H1 (cell line): ENCODE measurements around the gene ADGRV1. TPM values are rescaled to one million over a fixed set of nuclear protein-coding genes. Genes with fewer than 3 reads are reported as not detected.

Source experiments
- CTCF ChIA-PET: fragments of 300-600 bp; sonication (Branson Sonifier 250); formaldehyde crosslinking; loops from one replicate; lab custom pipeline; 2021; ENCODE audit not compliant: partially characterized antibody; lab: Charles Lee
- POLR2A ChIA-PET: fragments of 300-600 bp; sonication (Branson Sonifier 250); formaldehyde crosslinking; loops from one replicate; lab custom pipeline; 2021; ENCODE audit warnings: inconsistent platforms; ENCODE audit not compliant: partially characterized antibody; lab: Charles Lee
- DNase-seq, 2 experiments: peaks; one replicate each; pipeline versions ENCODE4 v3.0.0 to v3.0.0-alpha.2; 2010 to 2022; ENCODE audit warnings: low spot score in 2 of 2, low read depth in 1 of 2, mixed read lengths in 1 of 2
- FAIRE-seq: peaks from 2 replicates; lab custom pipeline; 2011; peaks lifted over from hg19 to GRCh38; lab: Jason Lieb, UNC
- H2AFZ ChIP-seq: 2 replicates; pipeline ENCODE4 v1.8.1; 2012; ENCODE audit warnings: low read length, inconsistent platforms
- H2AK5ac ChIP-seq: 2 replicates; pipeline ENCODE4 v1.6.1; 2013; ENCODE audit warnings: low read depth, low read length
- H2BK120ac ChIP-seq: replicated peaks from 2 replicates; pipeline ENCODE3; 2013; ENCODE audit warnings: low read depth, low read length, inconsistent platforms
- H2BK12ac ChIP-seq: 2 replicates; pipeline ENCODE4 v1.6.1; 2013; ENCODE audit warnings: low read depth, low read length
- H2BK15ac ChIP-seq: 2 replicates; pipeline ENCODE4 v1.6.1; 2013; ENCODE audit warnings: low read length
- H2BK20ac ChIP-seq: 2 replicates; pipeline ENCODE4 v1.6.1; 2013; ENCODE audit warnings: low read length
- H2BK5ac ChIP-seq: 2 replicates; pipeline ENCODE4 v1.6.1; 2013; ENCODE audit warnings: low read depth, low read length
- H3K14ac ChIP-seq: 2 replicates; pipeline ENCODE4 v1.6.1; 2013; ENCODE audit warnings: inconsistent platforms; ENCODE audit not compliant: insufficient read length
- H3K18ac ChIP-seq: 2 replicates; pipeline ENCODE4 v1.6.1; 2013; ENCODE audit warnings: low read length; ENCODE audit errors: extremely low read depth
- H3K23ac ChIP-seq: 2 replicates; pipeline ENCODE4 v1.6.1; 2013; ENCODE audit warnings: inconsistent platforms; ENCODE audit not compliant: insufficient read length
- H3K23me2 ChIP-seq: 2 replicates; pipeline ENCODE4 v1.6.1; 2013; ENCODE audit warnings: low read depth, low read length
- H3K27ac ChIP-seq: 2 replicates; pipeline ENCODE4 v1.6.1; 2011; ENCODE audit warnings: low read depth, low read length, inconsistent platforms
- H3K27me3 ChIP-seq, 4 experiments: replicated peaks in 1 of 4; 1 replicate in 1 of 4; 2 replicates in 3 of 4; pipeline versions ENCODE4 v1.6.1 to v1.8.1; 2011 to 2013; ENCODE audit warnings: low read length in 3 of 4, mild to moderate bottlenecking in 3 of 4, inconsistent platforms in 2 of 4, mixed read lengths in 2 of 4, moderate library complexity in 1 of 4; ENCODE audit not compliant: control insufficient read depth in 3 of 4, insufficient read depth in 3 of 4; ENCODE audit errors: extremely low read depth in 1 of 4
- H3K36me3 ChIP-seq, 4 experiments: 2 replicates each; pipeline versions ENCODE4 v1.6.1 to v1.8.1; 2011 to 2013; ENCODE audit warnings: mild to moderate bottlenecking in 4 of 4, low read length in 3 of 4, moderate library complexity in 2 of 4, control low read depth in 1 of 4, inconsistent platforms in 1 of 4; ENCODE audit not compliant: insufficient read depth in 4 of 4, control insufficient read depth in 2 of 4
- H3K4ac ChIP-seq: replicated peaks from 2 replicates; pipeline ENCODE3; 2013; ENCODE audit warnings: low read length, low read depth, mixed read lengths, inconsistent platforms; ENCODE audit not compliant: insufficient read length
- H3K4me1 ChIP-seq, 4 experiments: replicated peaks in 1 of 4; 1 replicate in 1 of 4; 2 replicates in 3 of 4; pipeline versions ENCODE4 v1.6.1 to v1.8.1; 2011 to 2013; ENCODE audit warnings: low read length in 3 of 4, inconsistent platforms in 2 of 4, mixed read lengths in 1 of 4; ENCODE audit not compliant: insufficient read depth in 4 of 4, control insufficient read depth in 3 of 4
- H3K4me2 ChIP-seq, 2 experiments: 2 replicates each; pipeline versions ENCODE4 v1.6.1 to v1.8.1; 2011 to 2013; ENCODE audit warnings: low read depth in 2 of 2, low read length in 2 of 2, control low read depth in 1 of 2, inconsistent platforms in 1 of 2, mild to moderate bottlenecking in 1 of 2; ENCODE audit not compliant: insufficient read depth in 1 of 2
- H3K4me3 ChIP-seq, 4 experiments: fragments of 200-600, 300-600 bp in 1 of 4; sonication (generic), shearing (Covaris generic), sonication (Bioruptor Twin) in 1 of 4; 2 replicates each; pipeline versions ENCODE4 v1.5.1 to v1.8.1; 2011 to 2016; ENCODE audit warnings: low read length in 4 of 4, low read depth in 3 of 4, control low read depth in 2 of 4, inconsistent platforms in 2 of 4, mild to moderate bottlenecking in 2 of 4, mixed read lengths in 1 of 4, moderate library complexity in 1 of 4; ENCODE audit not compliant: insufficient read depth in 2 of 4; ENCODE audit errors: extremely low read depth in 1 of 4
- H3K56ac ChIP-seq: replicated peaks from 2 replicates; pipeline ENCODE3; 2013; ENCODE audit warnings: low read depth, mild to moderate bottlenecking, mixed read lengths, low read length, inconsistent platforms; ENCODE audit not compliant: insufficient read length
- H3K79me1 ChIP-seq: 2 replicates; pipeline ENCODE4 v1.6.1; 2013; ENCODE audit warnings: low read depth, low read length, control low read depth
- H3K79me2 ChIP-seq, 2 experiments: 2 replicates each; pipeline versions ENCODE4 v1.6.1 to v1.8.1; 2012 to 2013; ENCODE audit warnings: low read length in 2 of 2, mild to moderate bottlenecking in 2 of 2, inconsistent platforms in 1 of 2; ENCODE audit not compliant: insufficient read depth in 2 of 2, control insufficient read depth in 1 of 2
- H3K9ac ChIP-seq, 4 experiments: replicated peaks in 1 of 4; 1 replicate in 1 of 4; 2 replicates in 3 of 4; pipeline versions ENCODE4 v1.6.1 to v1.8.1; 2011 to 2013; ENCODE audit warnings: low read depth in 3 of 4, low read length in 3 of 4, control low read depth in 2 of 4, mild to moderate bottlenecking in 2 of 4, moderate library complexity in 2 of 4, inconsistent platforms in 1 of 4; ENCODE audit errors: extremely low read depth in 1 of 4
- H3K9me3 ChIP-seq, 2 experiments: 2 replicates each; pipeline versions ENCODE4 v1.6.1 to v1.8.1; 2012 to 2013; ENCODE audit warnings: mild to moderate bottlenecking in 2 of 2, moderate library complexity in 2 of 2, control low read depth in 1 of 2, inconsistent platforms in 1 of 2, low read depth in 1 of 2, low read length in 1 of 2, mixed read lengths in 1 of 2; ENCODE audit not compliant: insufficient read depth in 2 of 2
- H4K20me1 ChIP-seq, 2 experiments: replicated peaks in 1 of 2; 2 replicates each; pipeline versions ENCODE3 to v1.8.1; 2011 to 2013; ENCODE audit warnings: inconsistent platforms in 2 of 2, low read length in 2 of 2, mild to moderate bottlenecking in 1 of 2; ENCODE audit not compliant: insufficient read depth in 2 of 2, control insufficient read depth in 1 of 2
- H4K5ac ChIP-seq: 2 replicates; pipeline ENCODE4 v1.6.1; 2013; ENCODE audit warnings: low read length, low read depth, mixed read lengths, inconsistent platforms; ENCODE audit not compliant: insufficient read length
- H4K8ac ChIP-seq: 2 replicates; pipeline ENCODE4 v1.8.0; 2013; ENCODE audit warnings: mild to moderate bottlenecking, moderate library complexity, low read length, inconsistent platforms; ENCODE audit not compliant: insufficient read depth; ENCODE audit errors: extremely low read depth
- H4K91ac ChIP-seq: replicated peaks from 2 replicates; pipeline ENCODE3; 2013; ENCODE audit warnings: low read length, mixed read lengths, inconsistent platforms; ENCODE audit not compliant: insufficient read length
- BACH1 ChIP-seq: IDR thresholded peaks from 2 replicates; pipeline ENCODE4 v1.6.1; 2012; ENCODE audit warnings: low read length, improper control_type of control experiment
- CBX5 ChIP-seq: fragments of 300-800, 300-1000 bp; sonication (generic); IDR thresholded peaks from 2 replicates; pipeline ENCODE4 v1.7.1; 2016; ENCODE audit warnings: antibody characterized with exemption, low read length, low read depth
- RXRA ChIP-seq: IDR thresholded peaks from 2 replicates; pipeline ENCODE4 v1.6.1; 2011; ENCODE audit warnings: low read depth, mild to moderate bottlenecking, low read length, moderate library complexity; ENCODE audit not compliant: insufficient read depth
- WGBS, 2 experiments: shearing (Covaris generic) in 1 of 2; methylation state at CpG; one replicate each; pipeline versions ENCODE4 v1.1.6 to v1.1.7; 2013 to 2015; ENCODE audit warnings: low lambda C conversion rate in 2 of 2, mixed read lengths in 2 of 2, inconsistent platforms in 1 of 2, low coverage in 1 of 2, missing lambda C conversion rate in 1 of 2; ENCODE audit not compliant: insufficient replicate concordance in 2 of 2, insufficient coverage in 1 of 2, insufficient read length in 1 of 2; ENCODE audit errors: extremely low coverage in 1 of 2, missing lambda C conversion rate in 1 of 2; 5-methylcytosine and 5-hydroxymethylcytosine counted together
- polyA plus RNA-seq, 7 experiments: library from polyadenylated mRNA; depleted of rRNA in 3 of 7; stranded (reverse) in 5 of 7; unstranded in 2 of 7; fragments of >200 nt in 5 of 7; fragments of 200-250 nt in 2 of 7; gene quantifications; 1 replicate in 5 of 7; 2 replicates in 1 of 7; 4 replicates in 1 of 7; pipeline versions ENCODE4 v1.2.1 to v1.2.3, GENCODE V29; 2011 to 2013; ENCODE audit warnings: missing spikeins in 2 of 7, mixed read lengths in 2 of 7
- total RNA-seq: library from RNA; stranded (reverse); fragmentation: NEBNext Ultra II Directional; extraction: Animal tissue kit (Norgen Biotek cat#: 25700); gene quantifications from 2 replicates; pipeline ENCODE4 v1.2.1, GENCODE V29; 2021

The ADGRV1 gene
- total and polyA plus RNA-seq, 2 of the 8 experiments (the other 6 are each of a cell fraction or from before 2014, with no cell fraction given): 53.1 to 62.2 TPM

GRCh38 chr5:91175708-91176107, 617.1 kb downstream of the ADGRV1 start:
- no peak overlapping the region for H2AFZ ChIP-seq
- H3K23me2 ChIP-seq: no peaks in the 10 kb centered on the region
- H4K20me1 ChIP-seq: no peaks in the 10 kb centered on the region
- no peak overlapping the region for H2BK5ac ChIP-seq
- no peak overlapping the region for H3K56ac ChIP-seq
- no peak overlapping the region for H2BK120ac ChIP-seq
- H4K5ac ChIP-seq: no peak overlapping the region
- H3K14ac ChIP-seq: no peak overlapping the region
- no peak overlapping the region for H2BK20ac ChIP-seq
- no peaks in the 10 kb centered on the region for H3K27me3 ChIP-seq
- no peaks in the 10 kb centered on the region for H3K79me2 ChIP-seq
- TF ChIP-seq BACH1 (no peak), RXRA (no peak), CBX5 (no peak)
- no peak overlapping the region for H3K27ac ChIP-seq
- no peak overlapping the region for H3K4ac ChIP-seq
- no peaks in the 10 kb centered on the region for H3K79me1 ChIP-seq
- 84% methylated on average over 3 of the region's 3 CpGs; no CpG with 5 or more reads in 1 of the 2 experiments for WGBS, 2 experiments
- ChIA-PET POLR2A (no interaction called here), CTCF (no interaction called here)
- H3K9ac ChIP-seq: no peak overlapping the region
- no peak overlapping the region for H2BK15ac ChIP-seq
- H3K18ac ChIP-seq: no peak overlapping the region
- no peak overlapping the region for H2BK12ac ChIP-seq
- no peak overlapping the region for H2AK5ac ChIP-seq
- no peak for FAIRE-seq
- no peak overlapping the region for H4K91ac ChIP-seq
- no peak overlapping the region for H4K8ac ChIP-seq
- H3K4me3 ChIP-seq: no peak overlapping the region
- no peak overlapping the region for H3K23ac ChIP-seq
- no peaks in the 10 kb centered on the region for H3K36me3 ChIP-seq
- H3K9me3 ChIP-seq: no peaks in the 10 kb centered on the region
- no peak for DNase-seq
- no peak overlapping the region for H3K4me2 ChIP-seq
- peaks cover 0 to 5% (median 3%) of the 10 kb centered on the region in 4 experiments; a peak in 4 of 7 replicates for H3K4me1 ChIP-seq
